SK-N-SH (cell line): ENCODE measurements around the gene GBA3. TPM values are rescaled to one million over a fixed set of nuclear protein-coding genes. Genes with fewer than 3 reads are reported as not detected.

Experiments used
- CTCF ChIA-PET: fragments of 300-600, 350-600 bp; formaldehyde crosslinking; extraction: SDS; loops from one replicate; lab custom pipeline; 2021; lab: Yijun Ruan, JAX
- POLR2A ChIA-PET: fragments of 350-600 bp; sonication (Branson Sonifier 250); formaldehyde crosslinking; extraction: SDS; loops from one replicate; lab custom pipeline; 2020; ENCODE audit warnings: antibody characterized with exemption, inconsistent platforms; lab: Yijun Ruan, JAX
- DNase-seq: peaks from one replicate; pipeline ENCODE4 v3.0.0; 2012
- H2AFZ ChIP-seq: fragments of 200-600 bp; sonication (generic); 2 replicates; pipeline ENCODE4 v1.8.1; 2016; ENCODE audit warnings: antibody characterized with exemption, mild to moderate bottlenecking, low read depth
- H3F3A ChIP-seq: fragments of 200-600 bp; sonication (generic); replicated peaks from 2 replicates; pipeline ENCODE3; 2016; ENCODE audit warnings: antibody characterized with exemption, mild to moderate bottlenecking; ENCODE audit not compliant: insufficient read depth
- H3K27ac ChIP-seq, 2 experiments: fragments of 200-500 bp in 1 of 2; fragments of 200-600 bp in 1 of 2; sonication (Bioruptor generic) in 1 of 2; sonication (generic), shearing (Covaris generic) in 1 of 2; 2 replicates each; pipeline versions ENCODE4 v1.5.1 to v1.6.1; 2014 to 2016; ENCODE audit warnings: low read depth in 2 of 2, inconsistent platforms in 1 of 2, low read length in 1 of 2, mild to moderate bottlenecking in 1 of 2, mixed read lengths in 1 of 2
- H3K27me3 ChIP-seq: fragments of 200-600 bp; sonication (generic), shearing (Covaris generic); 2 replicates; pipeline ENCODE4 v1.6.1; 2016; ENCODE audit warnings: mixed run types; ENCODE audit not compliant: insufficient read depth
- H3K36me3 ChIP-seq, 2 experiments: fragments of 200-500 bp in 1 of 2; fragments of 200-600 bp in 1 of 2; sonication (Bioruptor generic) in 1 of 2; sonication (generic) in 1 of 2; replicated peaks in 1 of 2; 2 replicates each; pipeline versions ENCODE3 to v1.5.1; 2014 to 2016; ENCODE audit warnings: low read length in 1 of 2, mild to moderate bottlenecking in 1 of 2; ENCODE audit not compliant: insufficient read depth in 2 of 2, control insufficient read depth in 1 of 2
- H3K4me1 ChIP-seq, 2 experiments: fragments of 200-500 bp in 1 of 2; fragments of 200-600 bp in 1 of 2; sonication (Bioruptor generic) in 1 of 2; sonication (generic), shearing (Covaris generic) in 1 of 2; 2 replicates each; pipeline versions ENCODE4 v1.5.1 to v1.6.1; 2014 to 2016; ENCODE audit warnings: low read depth in 1 of 2, low read length in 1 of 2, mixed run types in 1 of 2; ENCODE audit not compliant: insufficient read depth in 2 of 2, control insufficient read depth in 1 of 2
- H3K4me2 ChIP-seq: fragments of 200-600 bp; sonication (generic), shearing (Covaris generic); 2 replicates; pipeline ENCODE4 v1.6.1; 2017; ENCODE audit warnings: mixed run types
- H3K4me3 ChIP-seq, 2 experiments: fragments of 200-500 bp in 1 of 2; fragments of 200-600 bp in 1 of 2; sonication (Bioruptor generic) in 1 of 2; sonication (generic), shearing (Covaris generic) in 1 of 2; 2 replicates each; pipeline versions ENCODE4 v1.5.1 to v1.8.1; 2014 to 2016; ENCODE audit warnings: low read depth in 2 of 2, inconsistent platforms in 1 of 2, low read length in 1 of 2, mild to moderate bottlenecking in 1 of 2, mixed read lengths in 1 of 2, moderate library complexity in 1 of 2
- H3K79me2 ChIP-seq: fragments of 200-600 bp; sonication (generic); 2 replicates; pipeline ENCODE4 v1.8.1; 2017; ENCODE audit warnings: mild to moderate bottlenecking; ENCODE audit not compliant: insufficient read depth
- H3K9ac ChIP-seq: fragments of 200-600 bp; sonication (generic); 2 replicates; pipeline ENCODE4 v1.6.1; 2017; ENCODE audit warnings: mixed run types
- H3K9me2 ChIP-seq: fragments of 200-600 bp; sonication (generic); 2 replicates; pipeline ENCODE4 v1.6.1; 2017; ENCODE audit warnings: mixed run types
- H3K9me3 ChIP-seq: fragments of 200-600 bp; sonication (generic); 2 replicates; pipeline ENCODE4 v1.6.1; 2017; ENCODE audit warnings: mixed run types, mild to moderate bottlenecking, moderate library complexity
- H4K20me1 ChIP-seq: fragments of 200-600 bp; sonication (generic); 2 replicates; pipeline ENCODE4 v1.6.1; 2017; ENCODE audit warnings: mild to moderate bottlenecking, mixed run types; ENCODE audit not compliant: insufficient read depth
- CHD2 ChIP-seq: fragments of 150-350 bp; IDR thresholded peaks from 2 replicates; pipeline ENCODE4 v1.6.1; 2018; ENCODE audit warnings: low read length; ENCODE audit not compliant: partially characterized antibody
- GATA2 ChIP-seq: sonication (generic); formaldehyde crosslinking; IDR thresholded peaks from 2 replicates; pipeline ENCODE4 v1.5.0; 2020; ENCODE audit warnings: mild to moderate bottlenecking, missing genetic modification reagents
- JUND ChIP-seq: IDR thresholded peaks from 2 replicates; pipeline ENCODE4 v1.4.0; 2012
- MAX ChIP-seq: IDR thresholded peaks from 2 replicates; pipeline ENCODE4 v1.4.0; 2012; ENCODE audit warnings: low read depth
- NFIC ChIP-seq: IDR thresholded peaks from 2 replicates; pipeline ENCODE4 v1.4.0; 2012; ENCODE audit warnings: borderline replicate concordance
- RXRA ChIP-seq: IDR thresholded peaks from 2 replicates; pipeline ENCODE4 v1.4.0; 2012; ENCODE audit warnings: low read depth, mild to moderate bottlenecking, borderline replicate concordance
- SIN3A ChIP-seq: IDR thresholded peaks from 2 replicates; pipeline ENCODE4 v1.6.1; 2012; ENCODE audit warnings: low read depth, mild to moderate bottlenecking, low read length, moderate library complexity, borderline replicate concordance
- USF1 ChIP-seq: IDR thresholded peaks from 2 replicates; pipeline ENCODE4 v1.4.0; 2012; ENCODE audit warnings: low read depth, borderline replicate concordance
- WGBS: methylation state at CpG from one replicate; pipeline ENCODE4 v1.1.6; 2017; ENCODE audit warnings: low lambda C conversion rate; 5-methylcytosine and 5-hydroxymethylcytosine counted together
- polyA plus RNA-seq, 3 experiments: library from polyadenylated mRNA; depleted of rRNA; stranded (reverse); fragments of >200 nt; gene quantifications; 2 replicates each; pipeline ENCODE4 v1.2.3, GENCODE V29; 2012
- TF ChIP-seq, protein P1 (sequence below): fragments of 150-350 bp; IDR thresholded peaks from 2 replicates; pipeline ENCODE4 v1.6.1; 2016; ENCODE audit warnings: mild to moderate bottlenecking, low read depth, low read length
- TF ChIP-seq, protein P2 (sequence below): IDR thresholded peaks from 2 replicates; pipeline ENCODE4 v1.4.0; 2012; ENCODE audit warnings: low read depth, borderline replicate concordance

The GBA3 gene
- polyA plus RNA-seq, 1 of the 3 experiments (the other 2 are of a cell fraction): not detected

DNA sequence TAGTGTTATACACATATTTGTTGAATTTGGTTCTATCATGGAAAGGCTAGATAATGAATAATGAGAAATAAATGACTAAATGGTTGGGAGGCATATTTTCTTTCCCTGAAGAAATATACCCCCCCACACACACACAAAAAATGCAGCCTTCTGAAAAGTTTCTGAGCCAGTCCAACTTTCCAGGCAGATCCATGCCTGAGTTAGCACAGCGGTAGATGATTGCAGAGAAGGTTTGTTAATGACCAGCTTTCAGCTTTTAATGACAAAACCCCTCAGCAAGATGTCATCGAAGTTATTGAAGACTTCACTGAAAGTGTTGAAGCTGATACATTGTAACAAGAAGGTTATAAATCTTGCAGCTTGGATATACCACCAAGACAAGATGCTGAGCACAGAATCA, 61.4 kb downstream of the GBA3 start:
- Histone ChIP-seq H3K4me3 (no peak overlapping the region), H3K4me2 (no peak overlapping the region), H3K27ac (no peak overlapping the region), H3F3A (no peaks in the 10 kb centered on the region), H3K27me3 (no peaks in the 10 kb centered on the region; the same call in 1 of the 2 replicates), H3K36me3 (no peaks in the 10 kb centered on the region), H3K9me3 (no peaks in the 10 kb centered on the region), H3K9me2 (peaks cover 3% of the 10 kb centered on the region; the same call in 1 of the 2 replicates), H3K9ac (no peak overlapping the region), H3K4me1 (no peaks in the 10 kb centered on the region), H4K20me1 (no peaks in the 10 kb centered on the region), H2AFZ (no peak overlapping the region), H3K79me2 (no peaks in the 10 kb centered on the region)
- WGBS: 37% methylated on average over 2 of the region's 2 CpGs
- CTCF ChIA-PET: no interaction called here
- no peak for DNase-seq
- POLR2A ChIA-PET: no interaction called here
- TF ChIP-seq CHD2 (no peak), NFIC (no peak), GATA2 (CRISPR knock-in tag) (no peak), USF1 (no peak)

GRCh38 chr4:22762548-22762947, 69.8 kb downstream of the GBA3 start:
- no peaks in the 10 kb centered on the region for H3K79me2 ChIP-seq
- no peak overlapping the region for H3K27ac ChIP-seq
- no peaks in the 10 kb centered on the region for H3K36me3 ChIP-seq
- H3K9me2 ChIP-seq: peaks cover 3% of the 10 kb centered on the region; the same call in 1 of the 2 replicates
- H4K20me1 ChIP-seq: no peaks in the 10 kb centered on the region
- H3F3A ChIP-seq: no peaks in the 10 kb centered on the region
- no peak overlapping the region for H3K9ac ChIP-seq
- H3K4me3 ChIP-seq: no peak overlapping the region
- no peaks in the 10 kb centered on the region for H3K4me1 ChIP-seq
- CTCF ChIA-PET: no interaction called here
- no peak overlapping the region for H3K4me2 ChIP-seq
- no peak for DNase-seq
- TF ChIP-seq, protein P1, sequence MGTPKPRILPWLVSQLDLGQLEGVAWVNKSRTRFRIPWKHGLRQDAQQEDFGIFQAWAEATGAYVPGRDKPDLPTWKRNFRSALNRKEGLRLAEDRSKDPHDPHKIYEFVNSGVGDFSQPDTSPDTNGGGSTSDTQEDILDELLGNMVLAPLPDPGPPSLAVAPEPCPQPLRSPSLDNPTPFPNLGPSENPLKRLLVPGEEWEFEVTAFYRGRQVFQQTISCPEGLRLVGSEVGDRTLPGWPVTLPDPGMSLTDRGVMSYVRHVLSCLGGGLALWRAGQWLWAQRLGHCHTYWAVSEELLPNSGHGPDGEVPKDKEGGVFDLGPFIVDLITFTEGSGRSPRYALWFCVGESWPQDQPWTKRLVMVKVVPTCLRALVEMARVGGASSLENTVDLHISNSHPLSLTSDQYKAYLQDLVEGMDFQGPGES: no peak
- TF ChIP-seq MAX (no peak), SIN3A (no peak), RXRA (no peak), JUND (no peak), CHD2 (no peak)
- TF ChIP-seq, protein P2, sequence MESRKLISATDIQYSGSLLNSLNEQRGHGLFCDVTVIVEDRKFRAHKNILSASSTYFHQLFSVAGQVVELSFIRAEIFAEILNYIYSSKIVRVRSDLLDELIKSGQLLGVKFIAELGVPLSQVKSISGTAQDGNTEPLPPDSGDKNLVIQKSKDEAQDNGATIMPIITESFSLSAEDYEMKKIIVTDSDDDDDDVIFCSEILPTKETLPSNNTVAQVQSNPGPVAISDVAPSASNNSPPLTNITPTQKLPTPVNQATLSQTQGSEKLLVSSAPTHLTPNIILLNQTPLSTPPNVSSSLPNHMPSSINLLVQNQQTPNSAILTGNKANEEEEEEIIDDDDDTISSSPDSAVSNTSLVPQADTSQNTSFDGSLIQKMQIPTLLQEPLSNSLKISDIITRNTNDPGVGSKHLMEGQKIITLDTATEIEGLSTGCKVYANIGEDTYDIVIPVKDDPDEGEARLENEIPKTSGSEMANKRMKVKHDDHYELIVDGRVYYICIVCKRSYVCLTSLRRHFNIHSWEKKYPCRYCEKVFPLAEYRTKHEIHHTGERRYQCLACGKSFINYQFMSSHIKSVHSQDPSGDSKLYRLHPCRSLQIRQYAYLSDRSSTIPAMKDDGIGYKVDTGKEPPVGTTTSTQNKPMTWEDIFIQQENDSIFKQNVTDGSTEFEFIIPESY: no peak
- TF ChIP-seq, all 33 proteins: peak for 0
- Histone ChIP-seq H3K9me3 (no peaks in the 10 kb centered on the region), H2AFZ (no peak overlapping the region), H3K27me3 (no peaks in the 10 kb centered on the region)
- 4% methylated on average over 2 of the region's 2 CpGs for WGBS
- POLR2A ChIA-PET: no interaction called here
